Left ventricle myocardium superior (tissue), 1 donor: ENCODE measurements around the gene VGF. TPM values are rescaled to one million over a fixed set of nuclear protein-coding genes. Genes with fewer than 3 reads are reported as not detected.
"Not testable (repeated sequence)": the region's sequence is repeated elsewhere in the genome, so short reads cannot be mapped to it uniquely, and the experiment has no call there.

Experiments
- ATAC-seq: fragments of 200-7000 bp; cut with Tn5 transposase; one replicate; pipeline ENCODE4 v1.9.1; 2020; ENCODE audit warnings: mild to moderate bottlenecking, moderate library complexity
- DNase-seq: peaks from one replicate; pipeline ENCODE4 v3.0.0-alpha.2; 2020
- intact Hi-C: fragments of 100-400 bp; cut with micrococcal nuclease; formaldehyde crosslinking; loops from one replicate; pipeline ENCODE4 v1.11.0; 2022
- total RNA-seq: library from RNA; stranded (reverse); fragmentation: NEBNext Ultra II Directional; extraction: Animal tissue kit (Norgen Biotek cat#: 25700); gene quantifications from one replicate; pipeline ENCODE4 v1.2.1, GENCODE V29; 2021
- donor health status: DM: no; HTN: yes; CAD: no; lungs with severe emphysema.

VGF gene
- total RNA-seq, 1 donor from 2014 or later = not detected

DNA sequence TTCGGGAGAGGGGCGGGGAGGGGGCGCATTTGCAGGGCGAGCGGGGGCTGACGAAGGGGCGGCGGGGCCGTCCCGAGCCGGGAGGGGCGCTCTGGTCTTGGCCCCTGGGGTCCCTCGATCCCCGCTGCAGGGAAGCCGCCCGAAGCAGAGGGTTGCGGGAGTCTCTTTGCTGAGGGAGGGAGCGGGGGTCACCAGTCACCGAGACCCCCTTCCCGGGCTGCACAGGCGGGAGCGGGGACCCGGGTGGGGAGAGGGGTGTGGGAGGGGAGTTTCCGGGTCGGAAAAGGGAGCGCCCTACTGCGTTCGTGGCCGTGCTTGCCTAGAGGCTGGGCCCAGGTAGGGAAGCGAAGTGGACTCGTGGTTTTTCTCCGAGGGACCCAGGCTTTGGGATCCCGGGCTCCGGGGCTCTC is 10.7 kb downstream of the VGF start:
- intact Hi-C loops = no loop called here
- ATAC-seq (peak; percentile 50), DNase-seq (no peak)

DNA sequence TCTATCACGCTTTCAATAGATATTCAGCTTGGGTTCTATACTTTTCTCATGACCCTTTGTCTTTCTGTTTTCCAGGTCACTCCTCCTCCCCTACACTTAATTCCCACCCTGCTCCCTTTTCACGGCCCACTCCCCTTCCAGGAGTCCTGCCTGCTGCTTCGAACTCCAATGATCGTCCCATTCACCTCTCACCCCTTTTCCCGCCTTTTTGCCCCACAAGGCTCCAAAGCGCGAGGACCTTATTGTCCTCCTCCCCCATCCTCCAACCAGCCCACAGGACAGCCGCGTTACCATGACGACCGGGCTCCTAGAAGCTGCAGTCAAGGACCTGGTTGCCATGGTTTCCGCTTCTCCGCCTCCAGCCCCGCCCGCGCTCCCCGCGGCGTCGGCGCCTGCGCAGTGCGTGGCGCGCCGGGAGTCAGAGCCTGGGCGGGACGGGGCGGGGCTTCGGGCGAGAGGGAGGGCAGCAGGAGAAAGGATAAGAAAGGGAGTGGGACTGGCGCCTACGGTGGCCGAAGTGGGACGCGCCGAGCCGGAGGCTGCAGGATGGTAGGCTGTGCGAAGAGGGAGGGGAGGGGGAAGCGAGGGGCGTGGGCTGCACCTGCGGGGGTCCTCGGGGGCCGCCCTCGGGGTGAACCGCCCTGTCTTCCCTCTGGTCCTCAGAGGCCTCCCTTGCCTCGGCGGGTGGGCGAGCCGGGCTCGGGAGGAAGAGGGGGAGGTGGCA is 11.2 kb downstream of the VGF start, which contains the start of gene AP1S1:
Gene AP1S1 (plus strand): TSS at position 508 of the 724 bp plus-strand sequence. CDS start 39 bp downstream, at position 547.
- intact Hi-C loops = no loop called here
- ATAC-seq (peak; percentile 99), DNase-seq (peak; percentile 95)

DNA sequence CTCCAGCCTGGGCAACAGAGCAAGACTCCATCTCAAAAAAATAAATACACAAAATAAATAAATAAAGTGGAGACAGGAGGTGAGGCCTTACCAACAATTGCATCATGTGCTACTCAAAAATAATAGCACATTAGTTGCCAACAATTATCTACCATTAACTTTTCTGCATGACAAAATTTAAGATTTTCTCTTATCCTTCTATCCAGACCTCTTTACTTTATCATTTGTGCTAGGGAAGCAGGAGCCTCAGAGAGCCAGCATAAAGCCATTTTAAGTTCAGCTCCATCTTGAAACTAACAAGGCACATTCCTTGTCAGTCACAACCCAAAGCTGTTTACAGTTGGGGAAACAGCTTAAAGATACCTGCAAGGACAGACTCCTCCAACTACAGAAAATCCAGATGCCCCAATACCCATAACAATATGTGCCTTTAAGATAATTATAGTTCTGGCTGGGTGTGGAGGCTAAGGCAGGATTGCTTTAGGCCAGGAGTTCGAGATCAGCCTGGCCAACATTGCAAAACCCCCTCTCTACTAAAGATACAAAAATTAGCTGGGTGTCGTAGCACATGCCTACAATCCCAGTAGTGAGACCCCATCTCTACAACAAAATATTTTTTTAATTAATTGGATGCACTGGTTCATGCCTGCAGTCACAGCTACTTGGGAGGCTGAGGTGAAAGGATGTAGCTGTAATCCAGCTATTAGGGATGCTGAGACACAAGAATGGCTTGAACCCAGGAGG is 13.3 kb downstream of the VGF start:
- intact Hi-C loops = no loop called here
- ATAC-seq (no peak), DNase-seq (no peak)

DNA sequence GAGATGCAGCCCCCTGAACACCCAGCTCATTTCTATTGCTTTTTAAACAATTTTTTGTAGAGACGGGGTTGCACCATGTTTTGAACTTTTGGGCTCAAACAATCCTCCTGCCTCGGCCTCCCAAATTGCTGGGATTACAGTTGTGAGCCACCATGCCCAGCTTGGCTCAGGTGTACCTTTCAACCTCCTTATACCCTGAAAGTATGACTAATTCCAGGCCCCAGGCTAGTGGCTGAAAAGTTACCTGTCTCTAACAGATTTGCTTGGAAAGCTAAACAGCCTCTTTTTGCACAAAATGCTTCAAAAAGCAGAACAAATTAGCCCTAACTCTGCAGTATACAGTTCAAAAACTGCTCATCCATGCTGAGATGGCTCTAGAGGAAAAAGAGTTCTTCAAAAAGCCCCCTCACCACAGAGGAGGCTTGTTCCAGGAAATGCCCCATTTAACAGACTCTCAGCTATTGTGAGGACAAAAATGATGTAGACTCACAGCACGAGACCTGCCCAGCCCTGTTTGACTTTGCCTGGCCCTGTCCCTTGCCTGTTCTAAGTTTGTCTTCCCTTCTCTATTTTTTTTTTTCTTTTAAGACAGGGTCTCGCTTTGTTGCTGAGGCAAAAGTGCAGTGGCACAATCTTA is 24.5 kb downstream of the VGF start:
- ATAC-seq (no peak), DNase-seq (no peak)
- intact Hi-C loops = loop anchor here (10.0 kb wide), 2 partner anchors 56 to 144 kb away; partner anchors contain the start of gene TRIM56

DNA sequence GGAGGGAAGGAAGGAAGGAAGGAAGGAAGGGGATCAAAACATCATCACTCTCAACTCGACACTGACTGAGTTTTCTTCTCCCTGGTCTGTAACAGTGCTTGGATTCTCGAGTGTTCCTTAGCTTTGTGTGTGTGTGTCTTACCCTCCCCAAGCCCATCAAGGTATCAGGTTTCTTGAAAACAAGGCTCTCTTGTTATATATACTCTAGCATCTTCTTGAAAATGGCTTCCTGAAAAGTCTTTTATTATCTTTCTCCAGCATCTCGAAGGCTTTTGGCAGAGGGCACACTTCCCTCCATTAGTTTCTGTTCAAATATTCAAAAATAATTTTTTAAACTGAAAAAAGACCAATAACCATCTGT is 25.1 kb downstream of the VGF start:
- ATAC-seq (no peak), DNase-seq (no peak)
- intact Hi-C loops = loop anchor here (10.0 kb wide), 2 partner anchors 56 to 144 kb away; partner anchors contain the start of gene TRIM56

DNA sequence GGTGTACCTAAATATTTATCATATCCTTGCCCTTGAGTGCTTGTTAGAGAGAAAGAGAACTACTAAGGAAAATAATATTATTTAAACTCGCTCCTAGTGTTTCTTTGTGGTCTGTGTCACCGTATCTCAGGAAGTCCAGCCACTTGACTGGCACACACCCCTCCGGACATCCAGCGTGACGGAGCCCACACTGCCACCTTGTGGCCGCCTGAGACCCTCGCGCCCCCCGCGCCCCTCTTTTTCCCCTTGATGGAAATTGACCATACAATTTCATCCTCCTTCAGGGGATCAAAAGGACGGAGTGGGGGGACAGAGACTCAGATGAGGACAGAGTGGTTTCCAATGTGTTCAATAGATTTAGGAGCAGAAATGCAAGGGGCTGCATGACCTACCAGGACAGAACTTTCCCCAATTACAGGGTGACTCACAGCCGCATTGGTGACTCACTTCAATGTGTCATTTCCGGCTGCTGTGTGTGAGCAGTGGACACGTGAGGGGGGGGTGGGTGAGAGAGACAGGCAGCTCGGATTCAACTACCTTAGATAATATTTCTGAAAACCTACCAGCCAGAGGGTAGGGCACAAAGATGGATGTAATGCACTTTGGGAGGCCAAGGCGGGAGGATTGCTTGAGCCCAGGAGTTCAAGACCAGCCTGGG is 27.0 kb downstream of the VGF start:
- ATAC-seq = peak; percentile 92
- DNase-seq = peak; percentile 71
- intact Hi-C loops = no loop called here

DNA sequence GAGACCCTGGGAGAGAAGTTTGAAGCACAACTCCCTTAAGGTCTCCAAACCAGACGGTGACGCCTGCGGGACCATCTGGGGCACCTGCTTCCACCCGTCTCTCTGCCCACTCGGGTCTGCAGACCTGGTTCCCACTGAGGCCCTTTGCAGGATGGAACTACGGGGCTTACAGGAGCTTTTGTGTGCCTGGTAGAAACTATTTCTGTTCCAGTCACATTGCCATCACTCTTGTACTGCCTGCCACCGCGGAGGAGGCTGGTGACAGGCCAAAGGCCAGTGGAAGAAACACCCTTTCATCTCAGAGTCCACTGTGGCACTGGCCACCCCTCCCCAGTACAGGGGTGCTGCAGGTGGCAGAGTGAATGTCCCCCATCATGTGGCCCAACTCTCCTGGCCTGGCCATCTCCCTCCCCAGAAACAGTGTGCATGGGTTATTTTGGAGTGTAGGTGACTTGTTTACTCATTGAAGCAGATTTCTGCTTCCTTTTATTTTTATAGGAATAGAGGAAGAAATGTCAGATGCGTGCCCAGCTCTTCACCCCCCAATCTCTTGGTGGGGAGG is 27.6 kb downstream of the VGF start:
- intact Hi-C loops = no loop called here
- ATAC-seq (no peak), DNase-seq (no peak)

DNA sequence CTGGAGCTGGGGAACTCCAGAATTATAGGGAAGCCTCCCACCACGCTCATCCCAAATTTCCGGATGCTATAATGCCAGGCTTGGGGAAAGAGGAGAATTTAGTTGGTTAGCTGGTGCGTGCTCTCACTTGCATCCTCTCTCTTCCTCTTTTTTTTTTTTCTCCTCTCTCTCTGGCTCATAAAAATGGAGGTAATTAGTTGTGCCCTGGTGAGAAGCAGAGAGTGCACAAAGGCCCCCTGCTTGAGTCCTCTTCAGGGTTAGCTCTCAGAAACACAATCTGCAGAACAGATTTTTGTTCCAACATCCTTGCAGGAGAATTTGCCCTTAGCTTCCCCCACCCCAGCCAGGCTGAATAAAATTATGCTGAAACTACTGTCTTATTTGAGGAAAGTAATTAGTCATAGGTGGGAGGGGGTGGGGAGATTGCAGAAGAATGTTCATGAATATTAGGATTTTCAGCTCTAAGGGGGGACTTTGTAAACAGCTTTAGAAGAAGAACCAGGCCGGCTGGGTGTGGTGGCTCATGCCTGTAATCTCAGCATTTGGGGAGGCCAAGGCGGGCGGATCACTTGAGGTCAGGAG is 30.9 kb downstream of the VGF start:
- ATAC-seq = no peak
- intact Hi-C loops = no loop called here

DNA sequence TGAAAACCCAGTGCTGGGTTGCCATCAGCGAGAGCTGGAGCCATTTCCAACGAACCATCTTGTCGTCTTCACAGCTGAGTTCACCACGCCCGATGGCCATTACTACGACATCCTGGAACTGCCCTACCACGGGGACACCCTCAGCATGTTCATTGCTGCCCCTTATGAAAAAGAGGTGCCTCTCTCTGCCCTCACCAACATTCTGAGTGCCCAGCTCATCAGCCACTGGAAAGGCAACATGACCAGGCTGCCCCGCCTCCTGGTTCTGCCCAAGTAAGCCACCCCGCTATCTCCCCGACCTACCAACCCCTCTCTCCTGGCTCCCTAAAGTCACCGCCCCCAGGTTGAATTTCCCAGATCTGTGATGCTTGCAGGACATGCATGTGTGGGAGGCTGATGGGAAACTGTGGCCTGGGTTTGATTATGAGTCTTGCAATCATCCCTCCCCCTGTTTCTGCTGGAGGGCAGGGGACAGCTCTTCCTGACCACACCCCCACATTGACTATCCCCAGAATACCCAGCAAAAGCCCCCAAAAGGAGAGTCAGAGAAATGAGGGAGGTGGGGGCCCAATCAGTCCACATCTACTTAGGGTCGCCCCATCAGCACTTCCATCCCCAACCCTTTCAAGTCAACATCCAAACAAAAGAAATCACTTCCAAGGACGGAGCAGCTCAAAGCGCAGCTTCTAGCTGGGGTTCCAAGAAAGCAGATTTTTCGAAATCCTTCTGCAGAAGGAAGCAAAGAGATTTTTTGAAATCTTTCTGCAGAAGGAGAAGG is 31.6 kb downstream of the VGF start:
- DNase-seq = no peak
- ATAC-seq = no peak
- intact Hi-C loops = no loop called here

More for the DNA sequence above, 30.9 kb downstream of the VGF start:
- DNase-seq = no peak

DNA sequence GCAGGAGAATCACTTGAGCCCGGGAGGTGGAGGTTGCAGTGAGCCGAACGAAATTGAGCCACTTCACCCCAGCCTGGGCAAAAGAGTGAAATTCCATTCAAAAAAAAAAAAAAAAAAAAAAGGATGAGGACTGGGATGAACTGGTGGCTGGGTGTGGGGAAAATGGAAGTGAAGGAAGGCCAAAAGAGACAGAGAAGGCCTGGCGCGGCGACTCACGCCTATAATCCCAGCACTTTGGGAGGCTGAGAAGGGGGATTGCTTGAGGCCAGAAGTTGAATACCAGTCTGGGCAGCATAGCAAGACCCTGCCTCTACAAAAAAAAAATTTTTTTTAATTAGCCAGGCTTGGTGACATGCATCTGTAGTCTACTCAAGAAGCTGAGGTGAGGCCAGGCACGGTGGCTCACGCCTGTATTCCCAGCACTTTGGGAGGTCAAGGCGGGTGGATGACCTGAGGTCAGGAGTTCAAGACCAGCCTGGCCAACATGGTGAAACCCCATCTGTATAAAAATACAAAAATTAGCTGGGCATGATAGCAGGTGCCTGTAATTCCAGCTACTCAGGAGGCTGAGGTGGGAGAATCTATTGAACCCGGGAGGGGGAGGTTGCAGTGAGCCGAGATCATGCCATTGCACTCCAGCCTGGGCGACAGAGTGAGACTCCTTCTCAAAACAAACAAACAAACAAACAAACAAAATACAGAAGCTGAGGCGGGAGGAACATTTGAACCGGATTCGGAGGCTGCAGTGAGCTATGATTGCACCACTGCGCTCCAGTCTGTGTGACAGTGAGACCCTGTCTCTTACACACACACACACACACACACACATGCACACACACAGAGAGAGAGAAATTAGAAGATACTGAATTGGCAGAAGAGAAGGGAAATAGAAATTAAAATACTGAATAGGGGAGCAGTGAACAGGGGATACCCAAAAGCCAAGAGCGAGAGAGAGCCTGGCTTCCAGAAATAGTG is 32.5 kb downstream of the VGF start:
- DNase-seq, intact Hi-C loops, ATAC-seq: not testable (repeated sequence)

DNA sequence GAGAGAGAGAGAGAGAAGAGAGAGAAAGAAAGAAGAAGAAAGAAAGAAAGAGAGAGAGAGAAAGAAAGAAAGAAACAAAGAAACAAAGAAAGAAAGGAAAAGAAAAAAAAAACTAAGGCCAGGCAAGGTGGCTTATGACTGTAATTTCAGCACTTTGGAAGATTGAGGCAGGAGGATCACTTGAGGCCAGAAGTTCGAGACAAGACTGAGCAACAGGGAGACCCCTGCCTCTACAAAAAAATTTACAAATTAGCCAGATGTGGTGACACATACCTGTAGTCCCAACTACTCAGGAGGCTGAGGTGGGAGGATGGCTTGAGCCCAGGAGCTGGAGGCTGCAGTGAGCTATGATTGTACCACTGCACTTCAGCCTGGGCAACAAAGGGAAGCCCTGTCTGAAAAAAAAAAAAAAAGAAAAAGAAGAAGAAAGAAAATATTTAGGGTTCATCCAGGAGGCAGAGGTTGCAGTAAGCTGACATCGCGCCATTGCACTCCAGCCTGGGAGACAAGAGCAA is 35.7 kb downstream of the VGF start:
- intact Hi-C loops = no loop called here
- ATAC-seq = no peak

DNA sequence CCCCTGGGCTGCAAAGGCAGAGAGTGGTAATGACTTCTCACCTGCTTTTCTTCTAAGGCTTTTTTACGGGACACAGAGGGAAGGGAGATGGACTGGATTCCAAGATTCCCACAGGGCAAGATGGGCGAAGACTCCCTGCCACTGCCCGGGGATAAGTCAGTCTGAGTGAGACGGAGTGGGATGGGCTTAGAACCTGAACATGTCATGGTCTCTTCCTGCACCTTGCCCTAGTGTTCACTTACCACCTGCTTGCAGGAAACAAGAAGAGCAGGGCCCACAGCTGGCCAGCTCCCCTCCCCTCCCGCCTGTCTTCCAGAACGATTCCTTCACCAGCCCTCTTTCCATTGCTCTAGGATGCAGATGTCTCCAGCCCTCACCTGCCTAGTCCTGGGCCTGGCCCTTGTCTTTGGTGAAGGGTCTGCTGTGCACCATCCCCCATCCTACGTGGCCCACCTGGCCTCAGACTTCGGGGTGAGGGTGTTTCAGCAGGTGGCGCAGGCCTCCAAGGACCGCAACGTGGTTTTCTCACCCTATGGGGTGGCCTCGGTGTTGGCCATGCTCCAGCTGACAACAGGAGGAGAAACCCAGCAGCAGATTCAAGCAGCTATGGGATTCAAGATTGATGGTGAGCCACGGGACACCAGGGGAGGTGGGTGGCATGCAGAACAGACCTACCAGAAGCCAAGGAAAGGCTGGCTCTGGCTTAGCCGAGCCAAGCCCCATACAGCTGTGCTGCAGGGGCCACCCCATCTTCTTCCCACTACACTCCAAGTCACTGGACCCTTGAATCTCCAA is 37.1 kb downstream of the VGF start:
- DNase-seq (no peak), ATAC-seq (no peak)
- intact Hi-C loops = no loop called here

More for the DNA sequence above, 35.7 kb downstream of the VGF start:
- no peak for DNase-seq

DNA sequence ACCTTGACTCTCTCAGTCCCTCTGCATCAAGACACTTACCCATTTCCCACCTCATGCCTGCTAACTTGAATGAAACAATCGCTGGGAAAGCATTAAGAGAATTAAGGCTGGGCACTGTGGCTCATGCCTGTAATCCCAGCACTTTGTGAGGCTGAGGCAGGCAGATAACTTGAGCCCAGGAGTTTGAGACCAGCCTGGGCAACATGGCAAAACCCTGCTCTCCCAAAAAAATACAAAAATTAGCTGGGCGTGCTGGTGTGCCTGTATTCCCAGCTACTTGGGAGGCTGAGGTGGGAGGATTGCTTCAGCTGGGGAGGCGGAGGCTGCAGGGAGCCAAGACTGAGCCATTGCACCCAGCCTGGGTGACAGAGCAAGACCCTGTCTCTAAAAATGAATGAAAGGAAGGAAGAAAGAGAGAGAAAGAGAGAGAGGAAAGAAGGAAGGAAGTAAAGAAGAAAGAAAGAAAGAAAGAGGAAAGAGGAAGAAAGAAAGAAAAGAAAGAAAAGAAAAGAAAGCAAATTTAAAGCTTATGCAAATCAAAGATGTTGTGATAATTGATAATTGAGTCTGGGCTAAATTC is 37.8 kb downstream of the VGF start:
- ATAC-seq = no peak
- intact Hi-C loops = no loop called here
- DNase-seq = no peak

DNA sequence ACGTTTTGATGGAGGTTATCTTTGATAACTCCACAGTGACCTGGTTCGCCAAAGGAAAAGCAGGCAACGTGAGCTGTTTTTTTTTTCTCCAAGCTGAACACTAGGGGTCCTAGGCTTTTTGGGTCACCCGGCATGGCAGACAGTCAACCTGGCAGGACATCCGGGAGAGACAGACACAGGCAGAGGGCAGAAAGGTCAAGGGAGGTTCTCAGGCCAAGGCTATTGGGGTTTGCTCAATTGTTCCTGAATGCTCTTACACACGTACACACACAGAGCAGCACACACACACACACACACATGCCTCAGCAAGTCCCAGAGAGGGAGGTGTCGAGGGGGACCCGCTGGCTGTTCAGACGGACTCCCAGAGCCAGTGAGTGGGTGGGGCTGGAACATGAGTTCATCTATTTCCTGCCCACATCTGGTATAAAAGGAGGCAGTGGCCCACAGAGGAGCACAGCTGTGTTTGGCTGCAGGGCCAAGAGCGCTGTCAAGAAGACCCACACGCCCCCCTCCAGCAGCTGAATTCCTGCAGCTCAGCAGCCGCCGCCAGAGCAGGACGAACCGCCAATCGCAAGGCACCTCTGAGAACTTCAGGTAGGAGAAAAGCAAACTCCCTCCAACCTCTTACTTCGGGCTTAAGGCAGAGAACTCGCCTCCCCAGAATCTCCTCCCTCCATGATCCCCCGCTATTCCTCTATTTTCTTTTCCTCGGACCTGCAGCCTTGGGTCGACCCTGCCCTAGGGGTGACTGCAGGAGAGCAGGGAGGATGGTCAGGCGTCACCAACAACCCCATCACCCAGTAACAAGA is 38.5 kb downstream of the VGF start, which contains the start of gene SERPINE1:
Gene SERPINE1 (plus strand): TSS at position 454 of the 809 bp plus-strand sequence. CDS start 1,290 bp downstream, outside the sequence.
- DNase-seq (peak; percentile 87), ATAC-seq (peak; percentile 88)
- intact Hi-C loops = no loop called here
